ENCODE data around the gene KAZALD1. TPM values are rescaled to one million over a fixed set of nuclear protein-coding genes. Genes with fewer than 3 reads are reported as not detected.

Gene KAZALD1
- total RNA-seq, 6 donors from 2014 or later = 3.8 to 11.9 (median 9.8) TPM

DNA sequence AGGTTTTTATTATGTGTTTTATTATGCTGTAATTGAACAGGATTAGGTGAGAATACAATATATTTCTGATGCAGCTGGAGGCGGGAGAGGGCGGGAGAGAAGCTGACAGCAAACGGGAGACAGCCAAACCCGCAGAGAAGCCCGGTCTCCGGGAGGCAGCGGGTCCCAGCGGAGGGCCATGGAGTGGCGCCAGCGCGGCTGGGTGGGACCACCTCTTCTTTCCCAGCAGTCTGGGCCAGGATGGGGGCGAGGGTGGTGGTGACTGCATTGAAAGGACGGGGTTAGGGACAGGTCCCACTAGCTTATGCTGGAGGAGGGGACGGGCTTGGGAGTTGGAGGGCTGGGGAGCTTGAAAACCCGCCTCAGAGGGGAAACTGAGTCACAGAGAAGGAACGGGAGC is 14.5 kb upstream of the KAZALD1 start:
- H3K4me3 ChIP-seq = no peak overlapping the region
- H3K27ac ChIP-seq = no peak overlapping the region
- peaks cover 4 to 39% (median 20%) of the 10 kb centered on the region in 4 donors for H3K27me3 ChIP-seq
- H3K9me3 ChIP-seq = no peaks in the 10 kb centered on the region
- peaks cover 20 to 29% (median 24%) of the 10 kb centered on the region in 4 donors for H3K4me1 ChIP-seq
- TF ChIP-seq POLR2AphosphoS5 (IDR thresholded peaks at IDR 0.05) (no peak), EP300 (IDR thresholded peaks at IDR 0.05) (no peak), POLR2A (IDR thresholded peaks at IDR 0.05) (no peak)
- TF ChIP-seq, protein P1, sequence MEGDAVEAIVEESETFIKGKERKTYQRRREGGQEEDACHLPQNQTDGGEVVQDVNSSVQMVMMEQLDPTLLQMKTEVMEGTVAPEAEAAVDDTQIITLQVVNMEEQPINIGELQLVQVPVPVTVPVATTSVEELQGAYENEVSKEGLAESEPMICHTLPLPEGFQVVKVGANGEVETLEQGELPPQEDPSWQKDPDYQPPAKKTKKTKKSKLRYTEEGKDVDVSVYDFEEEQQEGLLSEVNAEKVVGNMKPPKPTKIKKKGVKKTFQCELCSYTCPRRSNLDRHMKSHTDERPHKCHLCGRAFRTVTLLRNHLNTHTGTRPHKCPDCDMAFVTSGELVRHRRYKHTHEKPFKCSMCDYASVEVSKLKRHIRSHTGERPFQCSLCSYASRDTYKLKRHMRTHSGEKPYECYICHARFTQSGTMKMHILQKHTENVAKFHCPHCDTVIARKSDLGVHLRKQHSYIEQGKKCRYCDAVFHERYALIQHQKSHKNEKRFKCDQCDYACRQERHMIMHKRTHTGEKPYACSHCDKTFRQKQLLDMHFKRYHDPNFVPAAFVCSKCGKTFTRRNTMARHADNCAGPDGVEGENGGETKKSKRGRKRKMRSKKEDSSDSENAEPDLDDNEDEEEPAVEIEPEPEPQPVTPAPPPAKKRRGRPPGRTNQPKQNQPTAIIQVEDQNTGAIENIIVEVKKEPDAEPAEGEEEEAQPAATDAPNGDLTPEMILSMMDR (IDR thresholded peaks at IDR 0.05) = no peak
- DNase-seq (peak in 1 of 2 donors; percentile 76), ATAC-seq (ENCODE audit: low FRiP score in 2 of 2) (no peak)
- H3K36me3 ChIP-seq = no peaks in the 10 kb centered on the region
- WGBS, 2 donors = 28 to 30% methylated on average over 16 of the region's 16 CpGs

DNA sequence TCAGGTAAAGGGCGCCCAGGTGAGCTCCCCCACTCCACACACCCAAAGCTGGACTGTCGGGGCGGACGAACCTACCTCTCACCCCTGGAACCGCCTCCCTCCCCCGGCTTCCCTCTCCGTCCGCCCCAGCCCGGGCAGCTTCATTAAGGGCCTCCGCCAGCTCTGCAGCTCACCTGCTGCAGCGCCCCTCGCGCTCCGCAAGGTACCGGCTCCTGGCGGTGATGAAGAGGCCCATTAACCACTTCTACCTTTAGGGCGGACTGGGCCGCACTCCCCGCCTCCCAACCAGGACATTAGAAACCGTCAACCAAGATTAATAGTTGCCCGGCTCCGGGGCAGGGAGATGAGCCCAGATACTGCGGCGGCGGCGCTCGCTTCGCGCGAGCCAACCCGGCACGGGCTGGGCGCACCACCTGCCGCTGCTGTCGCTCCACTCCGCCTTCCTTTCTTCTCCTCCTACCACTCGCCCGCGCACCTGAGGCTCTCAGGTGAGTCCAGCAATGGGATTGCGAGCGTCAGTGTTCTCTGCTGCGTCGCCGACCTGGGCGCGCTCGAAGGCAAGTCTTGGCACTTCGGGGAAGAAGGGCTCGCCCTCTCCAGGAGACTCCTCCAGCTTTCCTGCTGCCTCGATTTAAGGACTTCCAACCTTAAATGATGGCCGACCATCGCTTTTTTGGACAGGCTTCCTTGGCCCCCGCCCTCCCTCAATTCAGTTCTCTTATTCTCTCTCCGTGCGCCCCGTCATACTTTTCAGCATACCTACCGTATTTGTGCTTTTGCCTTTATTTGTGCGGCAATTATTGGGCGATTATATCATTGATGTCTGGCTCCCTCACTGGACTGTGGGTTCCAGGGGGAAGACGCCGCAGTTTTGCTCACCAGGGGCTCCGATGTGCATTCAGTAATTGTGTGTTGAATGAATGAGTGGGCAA is 13.6 kb upstream of the KAZALD1 start:
- peaks cover 4 to 39% (median 20%) of the 10 kb centered on the region in 4 donors for H3K27me3 ChIP-seq
- DNase-seq (peak in 1 of 2 donors; percentile 71), ATAC-seq (ENCODE audit: low FRiP score in 2 of 2) (no peak)
- TF ChIP-seq, protein P1 (IDR thresholded peaks at IDR 0.05) = peak in 1 of 6 experiments; percentile 19
- TF ChIP-seq POLR2A (IDR thresholded peaks at IDR 0.05) = no peak
- 18 to 19% methylated on average over 23 to 55 of the region's 62 CpGs for WGBS, 2 donors
- H3K4me3 ChIP-seq = peak overlapping the region in 1 of 4 donors; percentile 7
- no peak overlapping the region for H3K27ac ChIP-seq
- H3K9me3 ChIP-seq = no peaks in the 10 kb centered on the region
- no peaks in the 10 kb centered on the region for H3K36me3 ChIP-seq
- peaks cover 15 to 24% (median 19%) of the 10 kb centered on the region in 4 donors for H3K4me1 ChIP-seq

DNA sequence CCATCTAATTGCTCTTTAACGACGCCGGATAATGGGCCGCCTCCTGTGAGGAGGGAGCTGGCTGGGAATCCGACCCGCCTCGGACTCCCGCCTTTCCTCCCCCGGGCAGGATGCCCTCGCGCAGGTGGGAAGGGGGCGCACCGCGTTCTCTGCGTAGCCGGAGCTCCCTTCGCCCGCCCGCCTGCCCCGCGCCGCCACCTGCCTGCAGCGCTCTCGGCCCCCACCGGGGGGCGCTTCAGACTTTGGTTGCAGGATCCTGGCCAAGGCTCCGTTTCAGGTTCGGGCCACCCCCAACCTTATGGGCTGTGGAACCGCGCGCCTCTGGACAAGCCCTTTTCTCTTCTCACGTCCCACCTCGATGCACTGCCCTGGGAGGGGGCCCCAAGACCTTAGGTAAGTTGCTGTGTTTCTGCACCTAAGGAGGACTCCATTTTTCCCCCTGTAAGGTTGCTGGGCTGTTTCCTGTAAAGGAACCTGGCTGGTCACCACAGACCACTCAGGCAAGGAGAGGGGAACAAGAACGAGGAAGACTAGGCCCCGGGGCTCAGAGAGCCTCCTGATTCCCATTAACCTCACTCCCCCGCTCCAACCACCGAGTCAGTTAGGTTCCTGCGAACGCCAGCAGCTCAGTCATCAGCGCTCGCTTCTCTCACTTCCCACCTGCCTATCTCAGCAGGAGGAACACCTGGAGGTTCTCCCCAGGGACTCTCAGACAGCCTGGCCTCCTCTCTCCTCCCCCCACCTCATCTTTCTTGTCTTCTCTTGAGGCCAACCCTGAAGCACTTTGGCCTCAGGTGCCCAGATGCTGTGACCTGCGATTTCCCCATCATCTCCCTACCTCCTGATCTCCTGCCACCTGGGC is 11.3 kb upstream of the KAZALD1 start:
- ATAC-seq (ENCODE audit: low FRiP score in 2 of 2) (peak; percentile 74 to 84), DNase-seq (peak; percentile 69 to 95)
- Histone ChIP-seq H3K4me1 (peaks cover 7 to 19% (median 12%) of the 10 kb centered on the region in 4 donors), H3K27me3 (peaks cover 4 to 39% (median 20%) of the 10 kb centered on the region in 4 donors), H3K4me3 (peak overlapping the region in 1 of 4 donors; percentile 18), H3K27ac (no peak overlapping the region), H3K9me3 (no peaks in the 10 kb centered on the region), H3K36me3 (no peaks in the 10 kb centered on the region)
- 21 to 23% methylated on average over 24 to 27 of the region's 42 CpGs for WGBS, 2 donors
- TF ChIP-seq, protein P1 (IDR thresholded peaks at IDR 0.05) = peak; percentile 71 to 97 (median 82)
- no peak for TF ChIP-seq EP300 (IDR thresholded peaks at IDR 0.05)

DNA sequence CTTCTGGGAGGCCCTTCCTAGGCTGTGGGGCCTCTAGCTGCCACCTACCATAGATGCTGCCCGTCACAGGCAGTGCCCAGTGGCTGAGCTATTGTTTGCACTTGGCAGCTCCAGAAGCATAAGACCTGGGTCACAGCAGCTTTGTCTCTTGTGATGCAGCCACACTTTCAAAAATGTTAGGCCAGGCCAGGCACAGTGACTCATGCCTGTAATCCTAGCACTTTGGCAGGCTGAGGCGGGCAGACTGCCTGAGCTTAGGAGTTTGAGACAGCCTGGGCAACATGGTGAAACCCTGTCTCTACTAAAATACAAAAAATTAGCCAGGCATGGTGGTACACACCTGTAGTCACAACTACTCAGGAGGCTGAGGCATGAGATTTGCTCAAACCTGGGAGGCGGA is 9.5 kb upstream of the KAZALD1 start:
- H3K9me3 ChIP-seq = no peaks in the 10 kb centered on the region
- H3K4me3 ChIP-seq = no peak overlapping the region
- H3K36me3 ChIP-seq = no peaks in the 10 kb centered on the region
- DNase-seq = no peak
- ATAC-seq (ENCODE audit: low FRiP score in 2 of 2) = no peak
- H3K4me1 ChIP-seq = peaks cover 7 to 19% (median 12%) of the 10 kb centered on the region in 4 donors
- TF ChIP-seq POLR2AphosphoS5 (IDR thresholded peaks at IDR 0.05) = no peak
- TF ChIP-seq POLR2A (IDR thresholded peaks at IDR 0.05) = no peak
- TF ChIP-seq, protein P1 (IDR thresholded peaks at IDR 0.05) = no peak
- no peak for TF ChIP-seq EP300 (IDR thresholded peaks at IDR 0.05)
- WGBS, 2 donors = 96 to 100% methylated on average over 1 to 3 of the region's 3 CpGs
- no peak overlapping the region for H3K27ac ChIP-seq
- H3K27me3 ChIP-seq = peaks cover 4 to 37% (median 16%) of the 10 kb centered on the region in 4 donors
